Activated CD4-positive, alpha-beta T cell treated with anti-CD3 and anti-CD28 coated beads, Interleukin-2, amount 10 ng/mL, durations not matched to agents 7 days and 5 days (primary cell): ENCODE results near the gene LMX1B. TPM values are rescaled to one million over a fixed set of nuclear protein-coding genes. Genes with fewer than 3 reads are reported as not detected.

Experiments
- CTCF ChIA-PET: fragments of 350-600 bp; sonication (Branson Sonifier 250); formaldehyde crosslinking; loops from one replicate; lab custom pipeline; 2021; ENCODE audit warnings: antibody characterized with exemption; lab: Charles Lee
- POLR2A ChIA-PET: fragments of 350-600 bp; sonication (Branson Sonifier 250); formaldehyde crosslinking; loops from one replicate; lab custom pipeline; 2021; ENCODE audit warnings: antibody characterized with exemption; lab: Charles Lee
- DNase-seq: peaks from one replicate; pipeline ENCODE4 v3.0.0-alpha.2; 2020
- H3K27ac Mint-ChIP-seq: one replicate; pipeline ENCODE4 v1.8.0; 2021; ENCODE audit warnings: mild to moderate bottlenecking, moderate library complexity, mixed read lengths
- H3K27me3 Mint-ChIP-seq: one replicate; pipeline ENCODE4 v1.8.0; 2021; ENCODE audit warnings: mixed read lengths
- H3K36me3 Mint-ChIP-seq: one replicate; pipeline ENCODE4 v1.8.0; 2021; ENCODE audit warnings: low read depth, mixed read lengths
- H3K4me1 Mint-ChIP-seq: one replicate; pipeline ENCODE4 v1.8.0; 2021; ENCODE audit warnings: mixed read lengths
- H3K4me3 Mint-ChIP-seq: one replicate; pipeline ENCODE4 v1.8.0; 2021; ENCODE audit warnings: mild to moderate bottlenecking, moderate library complexity, mixed read lengths
- H3K9me3 Mint-ChIP-seq: one replicate; pipeline ENCODE4 v1.8.0; 2021; ENCODE audit warnings: mixed read lengths
- total RNA-seq, 2 experiments: library from RNA; stranded (reverse); gene quantifications; one replicate each; pipeline ENCODE4 v1.2.3, GENCODE V29; 2021

The LMX1B gene
- total RNA-seq, 2 experiments from 2014 or later, result not detected

GRCh38 chr9:126698251-126698650 lies 84.5 kb downstream of the LMX1B start:
- no peak for DNase-seq
- CTCF ChIA-PET, result no interaction called here
- Mint-ChIP-seq H3K27ac (no peak overlapping the region), H3K36me3 (no peaks in the 10 kb centered on the region), H3K27me3 (peaks cover 2% of the 10 kb centered on the region), H3K9me3 (no peaks in the 10 kb centered on the region), H3K4me1 (no peaks in the 10 kb centered on the region), H3K4me3 (no peak overlapping the region)
- POLR2A ChIA-PET, result no interaction called here

GRCh38 chr9:126698756-126699155 lies 85.0 kb downstream of the LMX1B start:
- CTCF ChIA-PET, result interaction anchor here (1.1 kb wide), 1 partner anchor 8 kb away, joined by 3 read pairs; no protein-coding TSS in a partner anchor
- Mint-ChIP-seq H3K27me3 (peaks cover 7% of the 10 kb centered on the region), H3K4me1 (no peaks in the 10 kb centered on the region), H3K27ac (no peak overlapping the region), H3K9me3 (no peaks in the 10 kb centered on the region), H3K36me3 (no peaks in the 10 kb centered on the region), H3K4me3 (no peak overlapping the region)
- no peak for DNase-seq
- POLR2A ChIA-PET, result no interaction called here

GRCh38 chr9:126699401-126699881 lies 85.7 kb downstream of the LMX1B start:
- no peak overlapping the region for H3K4me3 Mint-ChIP-seq
- POLR2A ChIA-PET, result no interaction called here

GRCh38 chr9:126700296-126700695 lies 86.6 kb downstream of the LMX1B start:
- ChIA-PET CTCF (interaction anchor here (0.7 kb wide), 1 partner anchor 81 kb away, joined by 3 read pairs; no protein-coding TSS in a partner anchor), POLR2A (no interaction called here)
- Mint-ChIP-seq H3K9me3 (no peaks in the 10 kb centered on the region), H3K27me3 (peaks cover 15% of the 10 kb centered on the region), H3K4me3 (no peak overlapping the region), H3K27ac (no peak overlapping the region), H3K4me1 (peaks cover 10% of the 10 kb centered on the region), H3K36me3 (no peaks in the 10 kb centered on the region)
- DNase-seq, result no peak

More at GRCh38 chr9:126699401-126699881, 85.7 kb downstream of the LMX1B start:
- Mint-ChIP-seq H3K4me1 (peaks cover under 1% of the 10 kb centered on the region), H3K36me3 (no peaks in the 10 kb centered on the region), H3K9me3 (no peaks in the 10 kb centered on the region), H3K27ac (no peak overlapping the region), H3K27me3 (peaks cover 9% of the 10 kb centered on the region)
- DNase-seq, result no peak
- CTCF ChIA-PET, result interaction anchor here (1.1 kb wide), 1 partner anchor 9 kb away, joined by 3 read pairs; no protein-coding TSS in a partner anchor

- DNase-seq, result no peak
- Mint-ChIP-seq H3K4me1 (peaks cover 15% of the 10 kb centered on the region), H3K36me3 (no peaks in the 10 kb centered on the region), H3K27me3 (peaks cover 16% of the 10 kb centered on the region), H3K4me3 (no peak overlapping the region), H3K27ac (no peak overlapping the region), H3K9me3 (no peaks in the 10 kb centered on the region)
- POLR2A ChIA-PET, result no interaction called here
- CTCF ChIA-PET, result interaction anchor here (0.6 to 10.6 kb wide), 6 partner anchors 10 to 78 kb away, joined by 3 to 195 read pairs (median 3); no protein-coding TSS in a partner anchor
Observed at GRCh38 chr9:126700903-126701812, 87.4 kb downstream of the LMX1B start.

GRCh38 chr9:126701813-126702140 lies 88.0 kb downstream of the LMX1B start:
- ChIA-PET CTCF (interaction anchor here (0.6 to 10.6 kb wide), 6 partner anchors 9 to 78 kb away, joined by 3 to 195 read pairs (median 3); no protein-coding TSS in a partner anchor), POLR2A (no interaction called here)
- Mint-ChIP-seq H3K4me1 (peaks cover 19% of the 10 kb centered on the region), H3K4me3 (no peak overlapping the region), H3K36me3 (no peaks in the 10 kb centered on the region), H3K9me3 (no peaks in the 10 kb centered on the region), H3K27me3 (peaks cover 16% of the 10 kb centered on the region), H3K27ac (no peak overlapping the region)
- DNase-seq, result no peak

GRCh38 chr9:126702151-126703001 lies 88.6 kb downstream of the LMX1B start:
- Mint-ChIP-seq H3K27ac (no peak overlapping the region), H3K4me3 (no peak overlapping the region), H3K36me3 (no peaks in the 10 kb centered on the region), H3K27me3 (peaks cover 16% of the 10 kb centered on the region), H3K9me3 (no peaks in the 10 kb centered on the region), H3K4me1 (peaks cover 19% of the 10 kb centered on the region)
- peak; percentile 24 for DNase-seq
- ChIA-PET POLR2A (no interaction called here), CTCF (interaction anchor here (0.6 to 10.6 kb wide), 10 partner anchors 9 to 127 kb away, joined by 3 to 195 read pairs (median 3); no protein-coding TSS in a partner anchor)

GRCh38 chr9:126703002-126703865 lies 89.5 kb downstream of the LMX1B start:
- no peak for DNase-seq
- Mint-ChIP-seq H3K4me3 (no peak overlapping the region), H3K4me1 (peaks cover 19% of the 10 kb centered on the region), H3K36me3 (no peaks in the 10 kb centered on the region), H3K27me3 (peaks cover 16% of the 10 kb centered on the region), H3K9me3 (no peaks in the 10 kb centered on the region), H3K27ac (no peak overlapping the region)
- ChIA-PET POLR2A (no interaction called here), CTCF (interaction anchor here (0.6 to 10.6 kb wide), 11 partner anchors 9 to 126 kb away, joined by 3 to 195 read pairs (median 3); no protein-coding TSS in a partner anchor)

- H3K36me3 Mint-ChIP-seq, result no peaks in the 10 kb centered on the region
- peaks cover 19% of the 10 kb centered on the region for H3K4me1 Mint-ChIP-seq
- H3K9me3 Mint-ChIP-seq, result no peaks in the 10 kb centered on the region
- no peak overlapping the region for H3K4me3 Mint-ChIP-seq
- CTCF ChIA-PET, result interaction anchor here (0.7 to 10.6 kb wide), 9 partner anchors 9 to 90 kb away, joined by 3 to 195 read pairs (median 4); no protein-coding TSS in a partner anchor
- DNase-seq, result no peak
- no peak overlapping the region for H3K27ac Mint-ChIP-seq
- peaks cover 16% of the 10 kb centered on the region for H3K27me3 Mint-ChIP-seq
- POLR2A ChIA-PET, result no interaction called here
Observed at GRCh38 chr9:126703866-126704156, 90.1 kb downstream of the LMX1B start.

GRCh38 chr9:126704157-126704891 lies 90.6 kb downstream of the LMX1B start:
- H3K4me1 Mint-ChIP-seq, result peaks cover 19% of the 10 kb centered on the region
- no peaks in the 10 kb centered on the region for H3K9me3 Mint-ChIP-seq
- no peaks in the 10 kb centered on the region for H3K36me3 Mint-ChIP-seq
- H3K27ac Mint-ChIP-seq, result no peak overlapping the region
- ChIA-PET POLR2A (no interaction called here), CTCF (interaction anchor here (0.9 to 10.6 kb wide), 10 partner anchors 14 to 345 kb away, joined by 3 to 195 read pairs (median 4); no protein-coding TSS in a partner anchor)
- DNase-seq, result no peak
- H3K4me3 Mint-ChIP-seq, result no peak overlapping the region
- H3K27me3 Mint-ChIP-seq, result peaks cover 16% of the 10 kb centered on the region
